Caco-2 (cell line): ENCODE measurements around the gene SDF4. TPM values are rescaled to one million over a fixed set of nuclear protein-coding genes. Genes with fewer than 3 reads are reported as not detected.

ENCODE experiments used
- BruUV-seq: library from RNA; stranded (reverse); fragments of 400-500 nt; replicated peaks from 2 replicates; lab custom pipeline; 2021; lab: Mats Ljungman, UMichigan
- CTCF ChIA-PET: fragments of 300-600 bp; sonication (Branson Sonifier 250); formaldehyde crosslinking; loops from one replicate; lab custom pipeline; 2022; ENCODE audit warnings: antibody characterized with exemption; lab: Charles Lee
- POLR2A ChIA-PET: fragments of 300-600 bp; sonication (Branson Sonifier 250); formaldehyde crosslinking; loops from one replicate; lab custom pipeline; 2022; ENCODE audit warnings: antibody characterized with exemption; lab: Charles Lee
- DNase-seq, 2 experiments: peaks; one replicate each; pipeline versions ENCODE4 v3.0.0 to v3.0.0-alpha.2; 2020 to 2022
- H3K27me3 ChIP-seq: replicated peaks from 2 replicates; pipeline ENCODE4 v1.6.0; 2011; ENCODE audit warnings: low read length; ENCODE audit not compliant: control insufficient read depth, insufficient read depth
- H3K36me3 ChIP-seq: 2 replicates; pipeline ENCODE4 v1.5.1; 2011; ENCODE audit warnings: low read length; ENCODE audit not compliant: control insufficient read depth, insufficient read depth
- H3K4me1 ChIP-seq: fragments of 250-450 bp; sonication (Bioruptor Pico); 2 replicates; pipeline ENCODE4 v1.5.1; 2020; ENCODE audit warnings: mild to moderate bottlenecking
- H3K4me3 ChIP-seq: 2 replicates; pipeline ENCODE4 v1.5.1; 2011; ENCODE audit warnings: low read depth, mild to moderate bottlenecking, control low read depth, low read length
- H3K9me3 ChIP-seq: fragments of 250-450 bp; sonication (Bioruptor Pico); 2 replicates; pipeline ENCODE4 v1.5.1; 2020; ENCODE audit warnings: mild to moderate bottlenecking, moderate library complexity
- H3K27ac Mint-ChIP-seq: one replicate; pipeline ENCODE4 v1.8.0; 2022; ENCODE audit warnings: mixed read lengths; ENCODE audit not compliant: unreplicated experiment
- H3K27me3 Mint-ChIP-seq: one replicate; pipeline ENCODE4 v1.8.0; 2022; ENCODE audit warnings: mixed read lengths; ENCODE audit not compliant: insufficient read depth, unreplicated experiment
- H3K36me3 Mint-ChIP-seq: one replicate; pipeline ENCODE4 v1.8.0; 2022; ENCODE audit warnings: mild to moderate bottlenecking, mixed read lengths; ENCODE audit not compliant: insufficient read depth, unreplicated experiment
- H3K4me1 Mint-ChIP-seq: one replicate; pipeline ENCODE4 v1.8.0; 2022; ENCODE audit warnings: low read depth, mixed read lengths; ENCODE audit not compliant: unreplicated experiment
- H3K4me3 Mint-ChIP-seq: one replicate; pipeline ENCODE4 v1.8.0; 2022; ENCODE audit warnings: mild to moderate bottlenecking, moderate library complexity, mixed read lengths; ENCODE audit not compliant: unreplicated experiment
- H3K9me3 Mint-ChIP-seq: one replicate; pipeline ENCODE4 v1.8.0; 2022; ENCODE audit warnings: mixed read lengths; ENCODE audit not compliant: unreplicated experiment
- intact Hi-C: fragments of 100-400 bp; cut with micrococcal nuclease; formaldehyde crosslinking; loops from one replicate; pipeline ENCODE4 v1.10.0; 2022; ENCODE audit not compliant: unreplicated experiment
- total RNA-seq: library from RNA; stranded (reverse); gene quantifications from 2 replicates; pipeline ENCODE4 v1.2.3, GENCODE V29; 2022
- TF ChIP-seq, protein P1 (sequence below), 2 experiments: fragments of 200-600 bp in 1 of 2; IDR thresholded peaks; 1 replicate in 1 of 2; 2 replicates in 1 of 2; pipeline versions ENCODE4 v1.5.1 to v1.8.0; 2011 to 2022; ENCODE audit warnings: antibody characterized with exemption in 1 of 2, control low read depth in 1 of 2, inconsistent platforms in 1 of 2, low read depth in 1 of 2, low read length in 1 of 2, mild to moderate bottlenecking in 1 of 2, moderate library complexity in 1 of 2; ENCODE audit not compliant: insufficient read depth in 1 of 2, severe bottlenecking in 1 of 2, unreplicated experiment in 1 of 2

Gene SDF4
- total RNA-seq, 1 experiment from 2014 or later: 140 TPM

DNA sequence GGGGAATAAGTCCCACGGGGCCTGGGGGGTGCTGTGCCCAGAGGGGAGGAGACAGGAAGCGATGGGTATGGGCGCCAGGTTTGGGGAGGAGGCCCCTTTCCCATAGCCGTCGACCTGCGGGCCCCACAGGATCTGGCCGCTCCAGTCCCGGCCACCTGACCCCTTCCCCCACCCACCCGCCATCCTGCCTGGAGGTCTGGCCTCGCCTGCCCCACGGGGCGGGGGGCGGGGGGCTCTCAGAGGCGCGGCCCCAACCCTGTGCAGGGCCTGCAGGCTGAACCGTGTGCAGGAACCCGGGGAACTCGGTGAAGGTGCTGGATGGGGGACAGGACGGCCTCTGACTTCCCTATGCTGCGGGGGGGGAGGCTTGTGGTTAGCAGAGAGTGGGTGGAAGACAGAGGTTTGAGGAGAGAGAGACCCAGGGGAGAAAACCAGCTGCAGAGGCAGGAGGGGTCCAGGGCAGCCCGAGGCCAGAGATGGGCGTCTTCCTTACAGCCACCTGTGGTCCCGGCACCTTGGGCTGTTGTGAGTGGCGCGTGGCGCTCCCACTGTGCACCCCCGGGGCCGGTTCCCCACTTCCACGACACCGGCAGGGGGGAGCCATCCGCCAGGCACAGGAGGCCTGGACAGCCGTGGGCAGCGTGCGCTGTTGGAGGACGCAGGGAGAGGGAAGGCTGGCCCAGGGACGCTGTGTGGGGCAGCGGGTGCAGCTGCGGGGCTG lies 22.9 kb downstream of the SDF4 start:
- TF ChIP-seq, protein P1, sequence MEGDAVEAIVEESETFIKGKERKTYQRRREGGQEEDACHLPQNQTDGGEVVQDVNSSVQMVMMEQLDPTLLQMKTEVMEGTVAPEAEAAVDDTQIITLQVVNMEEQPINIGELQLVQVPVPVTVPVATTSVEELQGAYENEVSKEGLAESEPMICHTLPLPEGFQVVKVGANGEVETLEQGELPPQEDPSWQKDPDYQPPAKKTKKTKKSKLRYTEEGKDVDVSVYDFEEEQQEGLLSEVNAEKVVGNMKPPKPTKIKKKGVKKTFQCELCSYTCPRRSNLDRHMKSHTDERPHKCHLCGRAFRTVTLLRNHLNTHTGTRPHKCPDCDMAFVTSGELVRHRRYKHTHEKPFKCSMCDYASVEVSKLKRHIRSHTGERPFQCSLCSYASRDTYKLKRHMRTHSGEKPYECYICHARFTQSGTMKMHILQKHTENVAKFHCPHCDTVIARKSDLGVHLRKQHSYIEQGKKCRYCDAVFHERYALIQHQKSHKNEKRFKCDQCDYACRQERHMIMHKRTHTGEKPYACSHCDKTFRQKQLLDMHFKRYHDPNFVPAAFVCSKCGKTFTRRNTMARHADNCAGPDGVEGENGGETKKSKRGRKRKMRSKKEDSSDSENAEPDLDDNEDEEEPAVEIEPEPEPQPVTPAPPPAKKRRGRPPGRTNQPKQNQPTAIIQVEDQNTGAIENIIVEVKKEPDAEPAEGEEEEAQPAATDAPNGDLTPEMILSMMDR (IDR thresholded peaks at IDR 0.05; ENCODE audit: insufficient read depth in 1 of 2, low read depth in 1 of 2, low read length in 1 of 2, severe bottlenecking in 1 of 2, unreplicated experiment in 1 of 2): no peak
- Histone ChIP-seq H3K4me3 (no peak overlapping the region), H3K4me1 (no peaks in the 10 kb centered on the region), H3K9me3 (no peaks in the 10 kb centered on the region), H3K27me3 (no peaks in the 10 kb centered on the region), H3K36me3 (no peaks in the 10 kb centered on the region)
- POLR2A ChIA-PET: no interaction called here
- Mint-ChIP-seq H3K27ac (no peak overlapping the region), H3K4me1 (no peaks in the 10 kb centered on the region), H3K4me3 (no peak overlapping the region), H3K36me3 (no peaks in the 10 kb centered on the region), H3K27me3 (no peaks in the 10 kb centered on the region), H3K9me3 (no peaks in the 10 kb centered on the region)
- BruUV-seq: no TSS peak
- CTCF ChIA-PET: no interaction called here
- DNase-seq: no peak
- intact Hi-C loops: no loop called here

DNA sequence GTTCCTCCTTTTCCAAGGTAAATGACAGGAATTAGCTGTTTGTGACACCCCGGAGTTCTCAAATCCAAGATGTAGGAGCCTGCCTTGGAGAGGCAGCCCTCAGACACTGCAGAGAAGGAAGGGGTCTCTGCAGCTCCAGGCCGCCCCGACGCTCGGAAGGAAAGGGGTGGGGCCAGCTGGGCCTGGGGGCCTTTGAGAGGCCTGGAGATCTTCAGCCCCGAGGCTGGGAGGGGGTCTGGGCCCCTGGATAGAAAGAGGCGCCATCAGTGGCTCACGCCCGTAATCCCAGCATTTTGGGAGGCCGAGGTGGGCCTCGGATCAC lies 24.3 kb downstream of the SDF4 start:
- Mint-ChIP-seq H3K9me3 (no peaks in the 10 kb centered on the region), H3K4me3 (no peak overlapping the region), H3K36me3 (no peaks in the 10 kb centered on the region), H3K4me1 (no peaks in the 10 kb centered on the region), H3K27me3 (no peaks in the 10 kb centered on the region), H3K27ac (no peak overlapping the region)
- ChIA-PET POLR2A (interaction anchor here (0.5 kb wide), 1 partner anchor 95 kb away, joined by 4 read pairs; no protein-coding TSS in a partner anchor), CTCF (interaction anchor here (0.6 kb wide), 1 partner anchor 133 kb away, joined by 3 read pairs; the partner anchor contains the start of gene RNF223)
- no peak overlapping the region for H3K4me3 ChIP-seq
- no peaks in the 10 kb centered on the region for H3K9me3 ChIP-seq
- no peak for DNase-seq
- no peaks in the 10 kb centered on the region for H3K36me3 ChIP-seq
- no peaks in the 10 kb centered on the region for H3K4me1 ChIP-seq
- no TSS peak for BruUV-seq
- intact Hi-C loops: no loop called here
- TF ChIP-seq, protein P1 (IDR thresholded peaks at IDR 0.05; ENCODE audit: insufficient read depth in 1 of 2, low read depth in 1 of 2, low read length in 1 of 2, severe bottlenecking in 1 of 2, unreplicated experiment in 1 of 2): no peak
- H3K27me3 ChIP-seq: no peaks in the 10 kb centered on the region

DNA sequence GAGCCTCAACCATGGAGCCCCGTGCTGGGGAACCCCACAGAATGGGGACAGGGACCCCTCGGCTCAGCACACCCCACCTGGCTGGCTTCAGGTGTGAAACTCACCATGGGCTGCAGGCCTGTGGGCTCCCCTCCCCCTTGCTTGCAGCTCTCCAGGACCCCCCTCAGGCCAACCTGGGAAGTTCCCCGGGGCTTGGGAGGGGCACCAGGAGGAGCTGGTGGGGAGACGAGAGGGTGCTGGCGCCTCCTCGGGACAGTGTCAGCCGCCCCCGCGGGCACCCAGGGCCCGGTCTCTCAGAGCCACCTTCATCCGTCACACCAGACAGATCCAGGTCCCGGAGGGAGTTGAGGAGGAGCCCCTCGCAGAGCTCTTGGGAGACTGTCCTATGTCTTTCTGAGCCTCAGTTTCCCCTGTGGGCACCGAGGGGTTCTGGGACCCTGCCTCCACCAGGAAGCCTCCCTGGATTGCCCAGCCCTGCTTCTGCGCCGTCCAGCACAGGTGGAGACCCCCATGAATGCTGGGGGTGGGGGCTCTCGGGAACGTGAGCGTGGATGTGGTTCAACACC lies 24.8 kb downstream of the SDF4 start:
- Histone ChIP-seq H3K27me3 (no peaks in the 10 kb centered on the region), H3K4me3 (no peak overlapping the region), H3K36me3 (no peaks in the 10 kb centered on the region), H3K9me3 (no peaks in the 10 kb centered on the region), H3K4me1 (no peaks in the 10 kb centered on the region)
- DNase-seq: no peak
- TF ChIP-seq, protein P1 (IDR thresholded peaks at IDR 0.05; ENCODE audit: insufficient read depth in 1 of 2, low read depth in 1 of 2, low read length in 1 of 2, severe bottlenecking in 1 of 2, unreplicated experiment in 1 of 2): no peak
- no peak overlapping the region for H3K4me3 Mint-ChIP-seq
- no peaks in the 10 kb centered on the region for H3K36me3 Mint-ChIP-seq
- CTCF ChIA-PET: interaction anchor here (0.6 kb wide), 1 partner anchor 133 kb away, joined by 3 read pairs; the partner anchor contains the start of gene RNF223
- H3K4me1 Mint-ChIP-seq: no peaks in the 10 kb centered on the region
- intact Hi-C loops: no loop called here
- H3K27me3 Mint-ChIP-seq: no peaks in the 10 kb centered on the region
- H3K27ac Mint-ChIP-seq: no peak overlapping the region
- H3K9me3 Mint-ChIP-seq: no peaks in the 10 kb centered on the region
- POLR2A ChIA-PET: interaction anchor here (0.5 kb wide), 1 partner anchor 95 kb away, joined by 4 read pairs; no protein-coding TSS in a partner anchor
- BruUV-seq: no TSS peak
